Measurements from ENCODE around the gene DNM3.

DNM3 gene

GRCh38 chr1:172118618-172119017, 277.3 kb downstream of the DNM3 start:
- no peak for DNase-seq

GRCh38 chr1:172119184-172119583, 277.9 kb downstream of the DNM3 start:
- no peak for DNase-seq

GRCh38 chr1:172120381-172120780, 279.1 kb downstream of the DNM3 start:
- no peak for DNase-seq

GRCh38 chr1:172121081-172121717, 279.9 kb downstream of the DNM3 start:
- no peak for DNase-seq

- DNase-seq = no peak
Observed at GRCh38 chr1:172122381-172122780, 281.1 kb downstream of the DNM3 start.

GRCh38 chr1:172125250-172125649, 284.0 kb downstream of the DNM3 start:
- no peak for DNase-seq

- DNase-seq = peak; percentile 54
Observed at GRCh38 chr1:172125812-172126430, 284.6 kb downstream of the DNM3 start.

- no peak for DNase-seq
Observed at GRCh38 chr1:172132836-172133235, 291.5 kb downstream of the DNM3 start.

GRCh38 chr1:172134087-172134731, 292.9 kb downstream of the DNM3 start:
- DNase-seq = no peak

- DNase-seq = peak; percentile 45
Observed at GRCh38 chr1:172135076-172135672, 293.9 kb downstream of the DNM3 start.

GRCh38 chr1:172135978-172136610, 294.8 kb downstream of the DNM3 start:
- DNase-seq = peak; percentile 12

- peak; percentile 32 for DNase-seq
Observed at GRCh38 chr1:172136925-172137324, 295.6 kb downstream of the DNM3 start.

- no peak for DNase-seq
Observed at GRCh38 chr1:172137703-172138454, 296.6 kb downstream of the DNM3 start.

- peak; percentile 73 for DNase-seq
Observed at GRCh38 chr1:172138634-172139033, 297.3 kb downstream of the DNM3 start.

GRCh38 chr1:172139196-172139595, 297.9 kb downstream of the DNM3 start:
- no peak for DNase-seq

GRCh38 chr1:172140072-172140471, 298.8 kb downstream of the DNM3 start:
- DNase-seq = peak; percentile 15

- DNase-seq = no peak
Observed at GRCh38 chr1:172140591-172140990, 299.3 kb downstream of the DNM3 start.

- peak; percentile 30 for DNase-seq
Observed at GRCh38 chr1:172141341-172141881, 300.1 kb downstream of the DNM3 start.

- peak; percentile 29 for DNase-seq
Observed at GRCh38 chr1:172142324-172142723, 301.0 kb downstream of the DNM3 start.

- peak; percentile 31 for DNase-seq
Observed at GRCh38 chr1:172143384-172144055, 302.2 kb downstream of the DNM3 start.

- peak; percentile 91 for DNase-seq
Observed at GRCh38 chr1:172144445-172145061, 303.3 kb downstream of the DNM3 start.

Data from NCI-H69 (cell line).